Psoas muscle (tissue), 8 donors: ENCODE data around the gene SPRED3. TPM values are rescaled to one million over a fixed set of nuclear protein-coding genes. Genes with fewer than 3 reads are reported as not detected.

ENCODE experiments used
- ATAC-seq, 4 donors: fragments of 200-7000 bp; cut with Tn5 transposase; one replicate each; pipeline ENCODE4 v1.9.1; 2020; ENCODE audit warnings: moderate library complexity in 3 of 4, mild to moderate bottlenecking in 2 of 4
- DNase-seq, 2 donors: peaks; one replicate each; pipeline ENCODE4 v3.0.0-alpha.2; 2020
- H3K27ac ChIP-seq: fragments of 200-600 bp; one replicate; pipeline ENCODE4 v1.8.0; 2022
- H3K27me3 ChIP-seq, 3 donors: fragments of 200-600 bp in 1 of 3; one replicate each; pipeline versions ENCODE4 v1.6.1 to v1.8.0; 2013 to 2022; ENCODE audit warnings: low read length in 2 of 3, mild to moderate bottlenecking in 2 of 3, moderate library complexity in 1 of 3; ENCODE audit not compliant: insufficient read depth in 3 of 3
- H3K36me3 ChIP-seq, 2 donors: fragments of 200-600 bp in 1 of 2; one replicate each; pipeline versions ENCODE4 v1.6.1 to v1.8.0; 2013 to 2022; ENCODE audit warnings: low read depth in 1 of 2, mild to moderate bottlenecking in 1 of 2, moderate library complexity in 1 of 2; ENCODE audit not compliant: insufficient read depth in 1 of 2
- H3K4me1 ChIP-seq: fragments of 200-600 bp; one replicate; pipeline ENCODE4 v1.8.0; 2022
- H3K4me3 ChIP-seq: fragments of 200-600 bp; one replicate; pipeline ENCODE4 v1.8.0; 2022; ENCODE audit warnings: mild to moderate bottlenecking
- H3K9me3 ChIP-seq: fragments of 200-600 bp; one replicate; pipeline ENCODE4 v1.8.0; 2022
- CTCF ChIP-seq: fragments of 200-600 bp; IDR thresholded peaks from one replicate; pipeline ENCODE4 v1.8.0; 2022; ENCODE audit warnings: antibody characterized with exemption
- WGBS, 3 donors: extraction: QIAGEN DNeasy Blood & Tissue Kit; methylation state at CpG; one replicate each; pipeline versions ENCODE4 v1.1.6 to v1.1.7; 2013; 5-methylcytosine and 5-hydroxymethylcytosine counted together
- intact Hi-C, 2 donors: fragments of 100-400 bp; cut with DNase I; formaldehyde crosslinking; loops; one replicate each; pipeline versions ENCODE4 v1.11.0 to v1.14.2; 2022
- polyA plus RNA-seq, 3 donors: library from polyadenylated mRNA; stranded (reverse); fragments of 200-250 nt; gene quantifications; one replicate each; pipeline ENCODE4 v1.2.3, GENCODE V29; 2013
- total RNA-seq, 4 donors: library from RNA; stranded (reverse); fragmentation: NEBNext Ultra II Directional in 2 of 4; extraction: Animal tissue kit (Norgen Biotek cat#: 25700) in 2 of 4; gene quantifications; one replicate each; pipeline versions ENCODE4 v1.2.1 to v1.2.4, GENCODE V29; 2021 to 2023
- donor health status: healthy with polysubstance abuse.
- donor health status: DM: no; HTN: no; CAD: no; lungs with moderate emphysema.
- donor health status: Bipolar disorder and iron deficiency.
- donor health status: healthy.
- donor health status: DM: yes; HTN: yes; CAD: no.
- donor health status: DM: no; HTN: no; CAD: no.
- donor health status: DM: no; HTN: no; CAD: no.
- donor health status: DM: yes; HTN: yes; CAD: no.

SPRED3 gene
- total and polyA plus RNA-seq, 7 donors: 0.01 to 2.1 (median 1.0) TPM

- TF ChIP-seq CTCF: no peak
- intact Hi-C loops: no loop called here
- H3K4me3 ChIP-seq: peak overlapping the region; percentile 90
- H3K27me3 ChIP-seq: no peaks in the 10 kb centered on the region
- no peaks in the 10 kb centered on the region for H3K9me3 ChIP-seq
- peaks cover 0 to 19% of the 10 kb centered on the region in 2 donors for H3K36me3 ChIP-seq
- H3K27ac ChIP-seq: peak overlapping the region; percentile 98
- DNase-seq (peak; percentile 85 to 95), ATAC-seq (peak; percentile 79 to 85 (median 81))
- H3K4me1 ChIP-seq: peaks cover 49% of the 10 kb centered on the region
- 3 to 5% (median 3%) methylated on average over 13 of the region's 13 CpGs for WGBS, 3 donors
Measured at GRCh38 chr19:38434549-38435051, 46.1 kb downstream of the SPRED3 start.

GRCh38 chr19:38437295-38437694 is 48.8 kb downstream of the SPRED3 start:
- 80 to 88% (median 87%) methylated on average over 6 of the region's 6 CpGs for WGBS, 3 donors
- Histone ChIP-seq H3K27me3 (no peaks in the 10 kb centered on the region), H3K27ac (peak overlapping the region; percentile 98), H3K9me3 (no peaks in the 10 kb centered on the region), H3K4me3 (peak overlapping the region; percentile 90), H3K4me1 (peaks cover 54% of the 10 kb centered on the region), H3K36me3 (peaks cover 0 to 30% of the 10 kb centered on the region in 2 donors)
- no peak for TF ChIP-seq CTCF
- ATAC-seq (no peak), DNase-seq (no peak)
- intact Hi-C loops: no loop called here

- H3K4me3 ChIP-seq: peak overlapping the region; percentile 90
- H3K36me3 ChIP-seq: peaks cover 0 to 36% of the 10 kb centered on the region in 2 donors
- intact Hi-C loops: no loop called here
- ATAC-seq (no peak), DNase-seq (no peak)
- no peaks in the 10 kb centered on the region for H3K9me3 ChIP-seq
- TF ChIP-seq CTCF: no peak
- H3K27ac ChIP-seq: peak overlapping the region; percentile 98
- H3K27me3 ChIP-seq: no peaks in the 10 kb centered on the region
- WGBS, 3 donors: 36 to 74% (median 55%) methylated on average over 2 of the region's 2 CpGs
- H3K4me1 ChIP-seq: peaks cover 47% of the 10 kb centered on the region
Measured at GRCh38 chr19:38437917-38438316, 49.4 kb downstream of the SPRED3 start.

- Histone ChIP-seq H3K36me3 (peaks cover 0 to 62% of the 10 kb centered on the region in 2 donors), H3K4me3 (peak overlapping the region; percentile 1), H3K27ac (peak overlapping the region; percentile 98), H3K4me1 (peaks cover 38% of the 10 kb centered on the region), H3K9me3 (no peaks in the 10 kb centered on the region), H3K27me3 (no peaks in the 10 kb centered on the region)
- ATAC-seq: no peak
- WGBS, 3 donors: 75 to 81% (median 78%) methylated on average over 14 of the region's 14 CpGs
- no peak for DNase-seq
- no peak for TF ChIP-seq CTCF
- intact Hi-C loops: no loop called here
Measured at GRCh38 chr19:38440592-38440991, 52.1 kb downstream of the SPRED3 start.
